HG02798 (cell line): ENCODE results near the gene AIG1.

Source experiments
- ATAC-seq: cut with Tn5 transposase; IDR thresholded peaks from one replicate; pipeline ENCODE4 v1.9.1; 2021; ENCODE audit warnings: mild to moderate bottlenecking; ENCODE audit not compliant: unreplicated experiment, poor library complexity

Gene AIG1

GRCh38 chr6:143251288-143251687, 190.6 kb downstream of the AIG1 start:
- ATAC-seq = no peak

- ATAC-seq = no peak
Observed at GRCh38 chr6:143252961-143253360, 192.3 kb downstream of the AIG1 start.

- ATAC-seq = no peak
Observed at GRCh38 chr6:143253586-143253985, 192.9 kb downstream of the AIG1 start.

GRCh38 chr6:143258945-143259344, 198.3 kb downstream of the AIG1 start:
- ATAC-seq = no peak

- ATAC-seq = no peak
Observed at GRCh38 chr6:143260857-143261256, 200.2 kb downstream of the AIG1 start.

- ATAC-seq = no peak
Observed at GRCh38 chr6:143261899-143262436, 201.3 kb downstream of the AIG1 start.

- ATAC-seq = peak; percentile 76
Observed at GRCh38 chr6:143262859-143263258, 202.2 kb downstream of the AIG1 start.

GRCh38 chr6:143264379-143264778, 203.7 kb downstream of the AIG1 start:
- no peak for ATAC-seq

- no peak for ATAC-seq
Observed at GRCh38 chr6:143264986-143265764, 204.5 kb downstream of the AIG1 start.

GRCh38 chr6:143267760-143268159, 207.1 kb downstream of the AIG1 start:
- no peak for ATAC-seq

- ATAC-seq = no peak
Observed at GRCh38 chr6:143268439-143268838, 207.8 kb downstream of the AIG1 start.

- no peak for ATAC-seq
Observed at GRCh38 chr6:143270026-143270425, 209.3 kb downstream of the AIG1 start.

- ATAC-seq = no peak
Observed at GRCh38 chr6:143271024-143271423, 210.3 kb downstream of the AIG1 start.

GRCh38 chr6:143276436-143276835, 215.7 kb downstream of the AIG1 start:
- ATAC-seq = peak; percentile 97

GRCh38 chr6:143279385-143279784, 218.7 kb downstream of the AIG1 start:
- no peak for ATAC-seq

- ATAC-seq = no peak
Observed at GRCh38 chr6:143283887-143284645, 223.4 kb downstream of the AIG1 start.

GRCh38 chr6:143286251-143286795, 225.6 kb downstream of the AIG1 start:
- no peak for ATAC-seq

- no peak for ATAC-seq
Observed at GRCh38 chr6:143288923-143289322, 228.2 kb downstream of the AIG1 start.

- ATAC-seq = no peak
Observed at GRCh38 chr6:143290206-143290605, 229.5 kb downstream of the AIG1 start.

GRCh38 chr6:143293523-143293922, 232.8 kb downstream of the AIG1 start:
- no peak for ATAC-seq

- ATAC-seq = no peak
Observed at GRCh38 chr6:143294265-143294860, 233.7 kb downstream of the AIG1 start.
